Kidney capillary endothelial cell (primary cell): ENCODE measurements around the gene PLK3.
"Not testable (repeated sequence)": the region's sequence is repeated elsewhere in the genome, so short reads cannot be mapped to it uniquely, and the experiment has no call there.

Source experiments
- DNase-seq: peaks from one replicate; pipeline ENCODE4 v3.0.0-alpha.2; 2018; ENCODE audit warnings: low spot score

Gene PLK3

DNA sequence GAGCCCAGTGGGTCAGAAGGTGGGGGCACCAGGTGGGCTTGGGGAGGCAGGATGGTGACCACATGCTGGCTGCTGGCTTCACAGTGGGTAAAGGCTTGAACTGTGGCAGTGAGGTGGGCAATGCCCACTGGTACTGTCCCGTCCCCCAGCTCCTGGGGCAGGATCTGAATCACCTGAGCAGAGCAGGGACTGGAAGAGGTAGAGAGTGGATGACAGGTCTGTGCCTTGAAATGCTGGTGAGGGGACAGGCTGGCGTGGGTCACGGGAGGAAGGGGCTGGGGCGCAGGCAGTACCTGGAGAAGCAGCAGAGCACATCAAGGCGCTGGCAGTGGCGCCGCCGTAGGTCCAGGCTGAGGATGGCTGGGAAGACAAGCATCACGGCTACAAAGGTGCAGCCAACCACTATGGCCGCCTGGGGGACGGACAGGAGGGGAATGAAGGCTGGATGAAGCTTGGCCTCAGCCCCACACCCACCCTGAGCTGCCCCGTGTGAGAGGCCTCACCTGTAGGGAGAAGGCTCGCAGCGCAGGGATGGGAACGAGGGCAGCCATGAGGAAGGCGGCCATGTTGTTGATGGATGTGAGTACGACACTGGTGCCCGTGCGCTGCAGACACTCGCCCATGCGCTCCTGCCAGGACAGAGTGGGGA lies 27.9 kb downstream of the PLK3 start:
- DNase-seq, result no peak

- DNase-seq, result no peak
Measured at GRCh38 chr1:44828841-44829440, 28.8 kb downstream of the PLK3 start.

DNA sequence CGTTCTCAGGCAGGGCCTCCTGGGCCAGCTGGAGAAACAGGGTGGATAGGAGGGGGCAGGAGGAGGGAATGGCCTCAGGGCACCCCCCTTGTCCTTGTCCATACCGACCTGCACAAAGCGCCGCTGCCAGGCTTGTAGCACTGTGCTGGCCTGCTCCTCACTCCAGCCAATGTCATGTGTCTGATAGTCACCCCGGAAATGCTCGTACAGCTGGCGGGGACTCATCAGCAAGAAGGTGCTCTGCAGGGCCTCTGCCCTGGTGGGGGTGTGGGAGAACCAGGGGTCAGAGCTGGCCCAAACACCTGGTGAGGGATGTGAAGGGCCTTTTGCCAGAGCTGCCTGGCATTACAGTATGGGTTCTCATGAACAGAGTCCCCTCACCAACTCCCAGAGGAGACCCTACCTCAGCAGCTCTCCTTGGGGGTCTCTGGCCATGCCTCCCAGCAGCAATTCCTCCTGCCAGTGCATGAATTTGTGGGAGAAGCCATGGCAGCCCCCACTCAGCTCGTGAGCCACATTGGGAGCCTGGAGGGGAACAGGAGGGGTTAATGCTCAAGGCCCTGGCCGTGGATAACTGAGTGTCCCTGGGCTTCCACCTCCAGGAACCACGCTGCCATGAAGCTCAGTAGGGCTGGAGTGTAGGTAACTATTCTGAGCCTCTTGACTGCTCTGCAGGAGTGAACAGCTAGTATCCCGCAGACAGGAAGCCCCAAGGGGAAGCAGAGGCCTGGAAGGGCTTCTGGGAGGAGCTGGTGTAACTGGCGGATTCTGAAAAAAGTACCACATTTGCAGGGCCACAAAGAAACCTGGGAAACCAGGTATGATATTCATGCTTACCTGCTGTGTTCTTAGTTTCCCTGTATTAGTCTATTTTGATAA lies 29.6 kb downstream of the PLK3 start:
- DNase-seq, result no peak

- no peak for DNase-seq
Measured at GRCh38 chr1:44830900-44831304, 30.7 kb downstream of the PLK3 start.

DNA sequence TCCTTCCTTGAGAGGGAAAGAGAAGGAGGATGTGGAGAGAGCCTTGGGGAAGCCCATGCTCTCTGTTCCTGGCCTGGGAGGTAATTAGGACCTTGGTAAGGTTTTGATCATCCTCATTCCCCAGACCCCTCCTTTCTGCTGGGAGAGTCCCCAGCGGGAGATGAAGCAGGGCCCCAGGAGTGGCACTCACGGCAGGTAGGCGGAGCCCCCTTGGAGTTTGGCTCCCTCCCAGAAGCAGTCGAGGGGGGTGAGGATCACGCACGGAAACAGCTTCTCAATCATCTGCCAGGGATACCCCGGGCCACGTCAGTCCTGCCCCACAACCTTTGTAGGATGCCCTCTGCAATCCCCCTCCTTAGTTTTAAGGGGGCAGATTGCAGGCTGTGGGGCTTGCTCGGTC lies 31.3 kb downstream of the PLK3 start:
- no peak for DNase-seq

GRCh38 chr1:44832056-44832705 lies 32.0 kb downstream of the PLK3 start:
- DNase-seq, result no peak

GRCh38 chr1:44834328-44834727 lies 34.2 kb downstream of the PLK3 start:
- no peak for DNase-seq

- peak; percentile 70 for DNase-seq
Measured at GRCh38 chr1:44835738-44836675, 35.8 kb downstream of the PLK3 start.

DNA sequence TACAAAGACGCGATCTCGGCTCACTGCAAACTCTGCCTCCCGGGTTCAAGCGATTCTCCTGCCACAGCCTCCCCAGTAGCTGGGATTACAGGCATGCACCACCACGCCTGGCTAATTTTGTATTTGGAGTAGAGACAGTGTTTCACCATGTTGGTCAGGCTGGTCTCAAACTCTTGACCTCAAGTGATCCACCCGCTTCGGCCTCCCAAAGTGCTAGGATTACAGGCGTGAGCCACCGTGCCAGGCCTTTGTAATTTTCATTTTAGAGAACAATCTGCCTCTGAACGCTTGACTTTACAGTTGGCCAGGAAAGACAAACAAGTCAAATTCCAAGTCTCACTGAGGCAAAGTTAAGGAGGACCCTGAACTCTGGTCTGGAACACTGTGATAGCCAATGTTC lies 38.1 kb downstream of the PLK3 start:
- DNase-seq, result not testable (repeated sequence)

DNA sequence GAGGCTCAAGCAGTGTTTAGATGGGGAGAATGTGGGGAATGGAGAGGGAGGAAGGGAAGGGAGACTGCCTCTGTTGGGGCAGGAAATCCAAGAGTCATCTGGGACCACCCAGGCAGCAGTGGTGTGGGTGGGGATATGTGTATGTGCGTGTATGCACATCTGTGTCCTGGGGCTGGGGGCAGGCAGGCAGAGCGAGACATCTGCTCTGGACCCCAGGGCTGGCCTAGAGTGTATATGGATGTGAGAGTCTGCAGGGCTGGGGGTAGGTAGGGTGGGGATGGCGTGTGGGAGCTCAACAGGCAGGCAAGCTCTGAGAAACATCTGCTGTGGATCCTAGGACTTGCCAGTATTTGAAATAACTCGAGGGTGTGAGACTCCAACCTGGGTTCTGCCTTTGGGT lies 39.4 kb downstream of the PLK3 start:
- DNase-seq, result no peak

DNA sequence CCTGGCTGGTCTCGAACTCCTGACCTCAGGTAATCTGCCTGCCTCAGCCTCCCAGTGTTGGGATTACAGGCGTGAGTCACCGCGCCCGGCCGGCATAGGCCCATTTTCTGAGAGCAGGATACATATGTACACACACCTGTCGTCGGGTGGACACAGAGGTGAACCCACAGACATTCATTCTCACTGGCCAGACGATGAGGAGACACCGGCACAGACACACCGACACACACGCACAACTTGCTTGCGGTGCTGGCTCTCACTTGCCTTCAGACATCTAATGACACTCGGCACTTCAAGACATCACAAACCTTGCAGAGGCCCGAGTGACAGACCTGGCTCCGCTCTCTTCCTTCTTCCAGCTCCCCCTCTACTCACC lies 42.3 kb downstream of the PLK3 start:
- DNase-seq, result no peak

GRCh38 chr1:44842862-44843655 lies 42.9 kb downstream of the PLK3 start, which contains the start of gene PTCH2:
TSS of gene PTCH2 (minus strand) at chr1:44843253. CDS start at chr1:44842932, 321 bp downstream.
- DNase-seq, result no peak

DNA sequence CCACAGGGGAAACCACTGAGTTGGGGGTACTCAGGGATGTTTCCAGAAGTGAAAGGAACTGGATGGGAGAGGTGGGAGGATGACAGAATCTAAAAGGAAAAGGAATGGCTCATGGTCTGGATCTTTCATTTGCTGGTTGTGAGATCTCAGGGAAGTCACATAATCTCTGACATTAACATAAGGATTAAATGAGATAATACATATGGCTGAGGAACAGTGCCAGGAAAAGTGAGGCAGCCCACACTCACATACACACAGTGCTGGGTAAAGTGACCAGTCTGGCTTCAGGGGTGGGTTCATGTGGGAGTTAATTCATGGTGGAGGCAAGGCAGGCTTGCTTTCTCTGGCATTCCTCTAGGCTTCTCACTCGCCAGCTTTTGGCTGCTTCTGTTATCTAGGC lies 46.8 kb downstream of the PLK3 start:
- no peak for DNase-seq

DNA sequence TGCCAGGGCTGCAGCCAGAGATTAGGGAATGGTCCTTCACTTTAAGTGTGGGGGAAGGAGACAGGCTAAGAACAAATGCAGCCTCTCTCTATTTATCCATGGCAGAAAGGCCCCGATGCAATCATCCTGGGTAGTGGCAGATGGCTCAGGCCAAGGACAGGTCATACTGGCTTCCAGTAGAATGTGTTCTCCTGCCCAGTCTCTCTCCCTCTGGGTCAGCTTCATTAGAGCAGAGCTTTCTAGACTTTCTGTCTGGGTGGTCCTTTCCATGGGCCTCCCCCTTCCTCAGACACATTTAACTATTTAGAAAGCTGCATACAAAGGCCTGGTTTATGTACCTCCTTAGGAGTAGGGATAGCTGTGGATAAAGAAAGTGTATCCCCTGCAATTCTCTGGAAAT lies 47.7 kb downstream of the PLK3 start:
- no peak for DNase-seq

- no peak for DNase-seq
Measured at GRCh38 chr1:44848456-44849181, 48.4 kb downstream of the PLK3 start.

DNA sequence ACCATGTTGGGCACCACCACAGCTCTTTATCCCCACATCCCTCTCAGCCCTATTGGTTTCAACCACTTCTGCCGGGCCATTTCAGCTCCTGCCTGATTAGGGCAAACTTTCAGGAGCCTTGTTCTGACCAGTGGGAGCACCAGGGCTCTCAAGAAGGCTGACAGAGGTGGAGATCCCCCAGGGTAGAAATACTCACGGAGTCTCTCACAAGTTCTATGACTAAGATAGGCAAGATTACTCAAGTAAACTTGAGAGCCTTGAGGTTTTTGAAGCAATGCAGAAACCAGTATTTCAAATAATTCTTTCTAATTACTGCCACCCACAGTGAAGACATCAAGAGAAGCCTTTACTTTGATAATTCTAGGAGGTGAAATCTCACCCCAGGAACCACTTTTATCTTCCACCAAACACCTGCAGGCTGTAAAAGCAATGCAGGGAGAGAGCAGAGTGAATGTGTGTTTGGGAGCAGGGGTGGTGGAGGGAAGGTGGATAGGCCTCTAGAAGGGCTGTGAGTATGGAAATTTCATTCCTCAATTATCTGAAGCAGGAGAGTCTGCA lies 49.5 kb downstream of the PLK3 start:
- no peak for DNase-seq

DNA sequence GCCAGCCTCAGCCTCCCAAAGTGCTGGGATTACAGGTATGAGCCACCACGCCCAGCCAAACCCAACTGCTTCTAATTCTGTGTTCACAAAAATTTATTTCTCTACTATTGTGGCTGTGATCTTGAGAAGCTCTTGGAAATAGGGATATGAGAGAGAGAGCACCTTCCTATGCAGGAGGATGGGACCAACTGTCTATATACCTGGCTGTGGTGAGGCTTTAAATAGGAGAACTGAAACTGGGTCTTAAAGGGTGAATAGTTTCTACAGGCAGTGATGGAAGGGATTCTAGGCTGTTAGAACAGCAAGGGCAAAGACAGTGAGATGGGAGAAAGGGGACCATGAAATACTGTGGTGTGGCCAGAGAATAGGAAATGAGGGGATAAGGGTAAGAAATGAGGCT lies 51.1 kb downstream of the PLK3 start:
- no peak for DNase-seq

- no peak for DNase-seq
Measured at GRCh38 chr1:44853201-44853600, 53.0 kb downstream of the PLK3 start.

DNA sequence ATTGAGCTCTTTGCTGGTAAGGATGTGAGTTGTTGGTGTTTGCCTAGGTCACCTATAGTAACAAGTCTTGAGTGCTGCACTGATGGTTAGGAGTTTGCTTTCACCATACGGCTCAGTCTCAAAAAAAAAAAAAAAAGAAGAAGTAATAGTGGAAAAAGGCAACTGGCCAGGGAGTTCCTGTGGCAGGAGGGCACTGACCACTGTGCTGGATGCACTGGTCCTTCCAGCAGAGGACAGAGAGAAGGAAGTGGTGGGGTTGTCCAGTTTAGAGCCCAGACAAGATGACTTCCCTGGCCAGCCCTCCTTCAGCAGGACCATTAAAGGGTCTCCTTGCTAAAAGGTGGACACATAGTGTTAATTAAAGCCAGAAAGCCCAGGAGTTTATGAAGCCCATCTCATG lies 54.8 kb downstream of the PLK3 start:
- no peak for DNase-seq
